Activated T-helper 17 cell treated with anti-CD3 and anti-CD28 coated beads, Interleukin-2, amount 50 U/mL, for 72 hours (primary cell): ENCODE results near the gene STAT5A. TPM values are rescaled to one million over a fixed set of nuclear protein-coding genes. Genes with fewer than 3 reads are reported as not detected.
"Not testable (repeated sequence)": the region's sequence is repeated elsewhere in the genome, so short reads cannot be mapped to it uniquely, and the experiment has no call there.

Experiments
- ATAC-seq: fragments of 150-1000 bp; cut with Tn5 transposase; replicated peaks from 2 replicates; pipeline ENCODE4 v1.10.0; 2021; ENCODE audit warnings: mild to moderate bottlenecking, moderate library complexity
- H3K27ac Mint-ChIP-seq: one replicate; pipeline ENCODE4 v1.8.0; 2022; ENCODE audit warnings: mixed read lengths
- H3K27me3 Mint-ChIP-seq: one replicate; pipeline ENCODE4 v1.8.0; 2022; ENCODE audit warnings: mixed read lengths
- H3K36me3 Mint-ChIP-seq: one replicate; pipeline ENCODE4 v1.8.0; 2022; ENCODE audit warnings: low read depth, mild to moderate bottlenecking, mixed read lengths
- H3K4me1 Mint-ChIP-seq: one replicate; pipeline ENCODE4 v1.8.0; 2022; ENCODE audit warnings: mixed read lengths
- H3K4me3 Mint-ChIP-seq: one replicate; pipeline ENCODE4 v1.8.0; 2022; ENCODE audit warnings: mild to moderate bottlenecking, mixed read lengths
- H3K9me3 Mint-ChIP-seq: one replicate; pipeline ENCODE4 v1.8.0; 2022; ENCODE audit warnings: mixed read lengths
- total RNA-seq, 2 donors: library from RNA; stranded (reverse); gene quantifications; one replicate each; pipeline ENCODE4 v1.2.3, GENCODE V29; 2022

Gene STAT5A
- total RNA-seq, 2 donors from 2014 or later: 133 to 305 TPM

DNA sequence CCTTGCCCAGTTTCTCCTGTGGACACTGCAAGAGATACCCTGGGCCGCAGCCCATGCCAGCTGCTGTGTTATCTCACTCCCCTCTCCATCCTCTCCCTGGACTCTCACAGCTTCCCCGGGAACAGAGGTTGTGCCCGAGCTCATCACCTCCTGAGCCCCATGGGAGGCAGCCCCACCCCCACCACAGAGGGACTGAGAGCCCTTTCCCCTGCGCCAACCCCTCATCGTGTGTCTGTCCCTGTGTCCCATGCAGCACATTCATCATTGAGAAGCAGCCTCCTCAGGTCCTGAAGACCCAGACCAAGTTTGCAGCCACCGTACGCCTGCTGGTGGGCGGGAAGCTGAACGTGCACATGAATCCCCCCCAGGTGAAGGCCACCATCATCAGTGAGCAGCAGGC lies 12.7 kb downstream of the STAT5A start:
- H3K9me3 Mint-ChIP-seq: no peaks in the 10 kb centered on the region
- peak overlapping the region; percentile 28 for H3K27ac Mint-ChIP-seq
- ATAC-seq: no peak
- peaks cover 93% of the 10 kb centered on the region for H3K36me3 Mint-ChIP-seq
- peaks cover 19% of the 10 kb centered on the region for H3K4me1 Mint-ChIP-seq
- no peak overlapping the region for H3K4me3 Mint-ChIP-seq
- H3K27me3 Mint-ChIP-seq: no peaks in the 10 kb centered on the region

DNA sequence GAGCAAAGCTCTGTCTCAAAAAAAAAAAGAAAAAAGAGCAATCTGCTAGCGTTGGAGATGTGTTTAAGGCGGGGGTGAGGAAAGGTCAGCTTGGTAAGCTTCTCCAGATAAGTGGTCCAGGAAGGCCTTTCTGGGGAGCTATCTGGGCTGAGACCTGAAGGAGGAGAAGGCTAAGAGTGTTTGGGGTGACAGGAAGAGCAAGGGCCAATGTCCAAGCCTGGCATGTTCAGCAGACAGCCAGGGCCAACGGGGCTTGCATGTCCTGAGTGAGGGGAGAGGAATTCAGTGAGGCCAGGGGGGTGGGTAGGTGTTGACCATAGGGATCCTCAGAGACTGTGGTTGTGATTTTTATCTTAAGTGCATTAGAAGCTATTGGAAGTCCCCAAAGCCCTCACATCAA lies 15.4 kb downstream of the STAT5A start:
- H3K27ac Mint-ChIP-seq: peak overlapping the region; percentile 76
- H3K27me3 Mint-ChIP-seq: no peaks in the 10 kb centered on the region
- no peaks in the 10 kb centered on the region for H3K9me3 Mint-ChIP-seq
- ATAC-seq: no peak
- H3K4me1 Mint-ChIP-seq: peaks cover 22% of the 10 kb centered on the region
- peaks cover 93% of the 10 kb centered on the region for H3K36me3 Mint-ChIP-seq
- peak overlapping the region; percentile 18 for H3K4me3 Mint-ChIP-seq

DNA sequence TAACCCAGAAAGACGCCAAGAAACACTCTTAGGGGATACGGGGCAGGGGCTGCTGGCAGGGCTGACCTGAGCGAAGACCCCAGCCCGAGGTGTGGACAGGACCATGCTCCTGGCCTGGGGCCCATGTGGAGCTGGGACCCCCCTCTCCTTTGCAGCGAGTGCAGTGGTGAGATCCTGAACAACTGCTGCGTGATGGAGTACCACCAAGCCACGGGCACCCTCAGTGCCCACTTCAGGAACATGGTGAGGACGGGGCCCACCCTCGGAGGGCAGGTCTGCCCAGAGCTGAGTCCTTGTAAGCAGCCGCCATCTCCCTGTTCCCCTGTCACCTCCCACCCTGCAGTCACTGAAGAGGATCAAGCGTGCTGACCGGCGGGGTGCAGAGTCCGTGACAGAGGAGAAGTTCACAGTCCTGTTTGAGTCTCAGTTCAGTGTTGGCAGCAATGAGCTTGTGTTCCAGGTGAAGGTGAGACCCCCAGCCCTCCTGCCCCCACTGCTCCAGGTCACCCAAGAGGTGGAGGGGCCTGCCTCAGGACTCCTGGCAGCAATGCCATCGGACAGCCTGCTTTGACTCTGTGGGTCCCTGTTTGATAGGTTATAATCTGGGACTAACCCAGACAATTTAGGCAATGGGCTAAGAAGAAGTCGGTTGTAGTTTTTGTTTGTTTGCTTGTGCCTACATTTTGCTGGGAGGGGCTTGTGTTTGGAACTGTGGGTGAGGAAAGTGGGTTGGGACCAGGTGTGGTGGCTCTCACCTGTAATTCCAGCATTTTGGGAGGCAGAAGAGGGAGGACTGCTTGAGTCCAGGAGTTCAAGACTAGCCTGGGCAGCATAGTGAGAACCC lies 16.1 kb downstream of the STAT5A start:
- H3K36me3 Mint-ChIP-seq: peaks cover 93% of the 10 kb centered on the region
- H3K27ac Mint-ChIP-seq: peak overlapping the region; percentile 76
- H3K4me1 Mint-ChIP-seq: peaks cover 26% of the 10 kb centered on the region
- peak overlapping the region; percentile 18 for H3K4me3 Mint-ChIP-seq
- no peak for ATAC-seq
- no peaks in the 10 kb centered on the region for H3K9me3 Mint-ChIP-seq
- H3K27me3 Mint-ChIP-seq: no peaks in the 10 kb centered on the region

DNA sequence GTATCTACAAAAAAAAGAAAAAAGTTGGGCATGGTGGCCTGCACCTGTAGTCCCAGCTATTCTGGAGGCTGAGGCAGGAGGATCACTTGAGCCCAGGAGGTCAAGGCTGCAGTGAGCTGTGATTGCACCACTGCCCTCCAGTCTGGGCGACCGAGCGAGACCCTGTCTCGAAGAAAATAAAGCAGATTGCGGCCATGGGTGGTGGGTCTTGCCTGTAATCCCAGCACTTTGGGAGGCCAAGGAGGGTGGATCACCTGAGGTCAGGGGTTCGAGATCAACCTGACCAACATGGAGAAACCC lies 16.7 kb downstream of the STAT5A start:
- peak overlapping the region; percentile 74 for H3K27ac Mint-ChIP-seq
- not testable (repeated sequence) for H3K4me3 Mint-ChIP-seq, H3K9me3 Mint-ChIP-seq, H3K27me3 Mint-ChIP-seq, ATAC-seq
- peaks cover 32% of the 10 kb centered on the region for H3K4me1 Mint-ChIP-seq
- peaks cover 95% of the 10 kb centered on the region for H3K36me3 Mint-ChIP-seq

DNA sequence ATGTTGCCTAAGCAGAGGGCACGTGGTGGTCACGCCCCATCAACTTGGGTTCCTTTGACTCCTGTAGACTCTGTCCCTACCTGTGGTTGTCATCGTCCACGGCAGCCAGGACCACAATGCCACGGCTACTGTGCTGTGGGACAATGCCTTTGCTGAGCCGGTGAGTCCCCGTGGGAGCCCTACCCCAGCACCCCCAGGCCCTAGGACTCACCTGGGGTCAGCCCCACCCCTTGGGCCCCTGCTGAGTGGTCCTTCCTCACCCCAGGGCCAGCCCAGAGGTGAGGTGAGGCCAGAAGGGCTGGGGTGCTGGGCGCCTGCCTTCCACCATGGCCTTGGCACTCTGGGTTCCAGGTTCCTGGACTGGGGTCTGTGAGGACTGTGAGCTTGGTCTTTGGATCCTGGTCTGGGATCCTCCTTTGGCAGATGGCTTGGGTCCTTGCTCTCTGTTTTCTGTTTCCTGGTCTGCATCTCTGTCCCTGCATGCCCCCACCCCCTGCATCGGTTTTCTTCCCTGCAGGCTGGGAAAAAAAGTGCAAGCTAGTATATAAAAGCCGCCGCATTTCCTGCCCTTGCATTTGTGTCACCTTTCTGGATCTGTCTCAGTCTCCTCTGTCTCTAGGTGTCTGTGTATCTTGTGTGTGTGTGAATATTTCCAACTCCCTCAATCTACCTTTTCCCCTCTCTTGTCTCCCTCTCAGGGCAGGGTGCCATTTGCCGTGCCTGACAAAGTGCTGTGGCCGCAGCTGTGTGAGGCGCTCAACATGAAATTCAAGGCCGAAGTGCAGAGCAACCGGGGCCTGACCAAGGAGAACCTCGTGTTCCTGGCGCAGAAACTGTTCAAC lies 17.5 kb downstream of the STAT5A start:
- peaks cover 98% of the 10 kb centered on the region for H3K36me3 Mint-ChIP-seq
- H3K9me3 Mint-ChIP-seq: no peaks in the 10 kb centered on the region
- peak overlapping the region; percentile 89 for H3K27ac Mint-ChIP-seq
- ATAC-seq: no peak
- H3K4me1 Mint-ChIP-seq: peaks cover 39% of the 10 kb centered on the region
- no peaks in the 10 kb centered on the region for H3K27me3 Mint-ChIP-seq
- H3K4me3 Mint-ChIP-seq: no peak overlapping the region

DNA sequence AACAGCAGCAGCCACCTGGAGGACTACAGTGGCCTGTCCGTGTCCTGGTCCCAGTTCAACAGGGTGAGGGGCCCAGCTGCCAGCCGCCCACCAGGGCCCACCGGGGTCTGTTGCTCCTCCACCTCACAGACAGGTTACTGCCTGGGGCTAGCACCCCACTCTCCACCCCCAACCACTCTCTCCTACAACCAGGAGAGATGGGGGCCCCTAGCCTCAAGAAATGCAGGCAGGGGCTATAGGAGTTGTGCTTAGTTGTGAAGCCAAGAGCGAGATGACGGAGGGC lies 18.0 kb downstream of the STAT5A start:
- no peaks in the 10 kb centered on the region for H3K27me3 Mint-ChIP-seq
- H3K4me1 Mint-ChIP-seq: peaks cover 43% of the 10 kb centered on the region
- H3K9me3 Mint-ChIP-seq: no peaks in the 10 kb centered on the region
- H3K4me3 Mint-ChIP-seq: no peak overlapping the region
- ATAC-seq: no peak
- H3K27ac Mint-ChIP-seq: peak overlapping the region; percentile 89
- H3K36me3 Mint-ChIP-seq: peaks cover 98% of the 10 kb centered on the region

DNA sequence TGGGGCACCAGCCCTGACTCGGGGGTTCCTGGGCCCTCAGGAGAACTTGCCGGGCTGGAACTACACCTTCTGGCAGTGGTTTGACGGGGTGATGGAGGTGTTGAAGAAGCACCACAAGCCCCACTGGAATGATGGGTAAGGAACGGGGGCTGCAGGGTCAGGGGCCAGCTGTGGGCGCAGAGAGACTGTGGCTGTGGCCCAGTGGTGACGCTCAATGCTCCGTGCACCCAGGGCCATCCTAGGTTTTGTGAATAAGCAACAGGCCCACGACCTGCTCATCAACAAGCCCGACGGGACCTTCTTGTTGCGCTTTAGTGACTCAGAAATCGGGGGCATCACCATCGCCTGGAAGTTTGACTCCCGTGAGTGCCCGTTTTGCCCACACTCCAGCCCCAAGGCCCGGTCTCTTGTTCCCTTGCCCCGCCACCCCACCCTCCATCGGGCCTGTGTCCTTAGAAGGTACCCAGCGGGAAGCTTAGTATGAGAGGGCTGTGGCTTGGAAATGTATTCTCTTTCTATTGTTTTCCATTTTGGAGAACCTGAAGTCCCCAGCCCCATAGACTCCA lies 19.1 kb downstream of the STAT5A start:
- Mint-ChIP-seq H3K4me1 (peaks cover 47% of the 10 kb centered on the region), H3K27ac (peak overlapping the region; percentile 58), H3K9me3 (no peaks in the 10 kb centered on the region), H3K27me3 (no peaks in the 10 kb centered on the region), H3K36me3 (peaks cover 98% of the 10 kb centered on the region), H3K4me3 (peak overlapping the region; percentile 11)
- no peak for ATAC-seq

DNA sequence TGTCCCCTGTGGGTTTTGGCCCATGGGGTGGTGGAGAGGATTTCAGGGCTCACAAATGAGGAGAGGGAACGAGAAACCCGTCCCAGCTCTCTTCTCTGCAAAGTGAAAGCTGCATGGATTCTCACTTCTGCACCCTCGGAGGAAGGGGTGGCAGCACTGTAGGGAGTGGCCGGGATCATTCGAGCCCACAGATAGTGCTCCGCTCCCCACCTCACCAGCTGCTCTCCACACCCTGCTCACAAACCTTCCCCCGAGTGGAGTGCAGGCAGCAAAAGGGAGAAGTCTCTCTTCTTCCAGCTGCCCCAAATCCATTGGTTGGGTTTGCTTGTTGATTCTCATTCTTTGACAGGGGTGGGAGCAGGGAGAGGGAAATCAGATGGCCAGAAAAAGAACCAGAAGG lies 20.1 kb downstream of the STAT5A start:
- ATAC-seq: no peak
- Mint-ChIP-seq H3K9me3 (no peaks in the 10 kb centered on the region), H3K4me1 (peaks cover 47% of the 10 kb centered on the region), H3K4me3 (peak overlapping the region; percentile 4), H3K27me3 (no peaks in the 10 kb centered on the region), H3K27ac (peak overlapping the region; percentile 86), H3K36me3 (peaks cover 98% of the 10 kb centered on the region)

DNA sequence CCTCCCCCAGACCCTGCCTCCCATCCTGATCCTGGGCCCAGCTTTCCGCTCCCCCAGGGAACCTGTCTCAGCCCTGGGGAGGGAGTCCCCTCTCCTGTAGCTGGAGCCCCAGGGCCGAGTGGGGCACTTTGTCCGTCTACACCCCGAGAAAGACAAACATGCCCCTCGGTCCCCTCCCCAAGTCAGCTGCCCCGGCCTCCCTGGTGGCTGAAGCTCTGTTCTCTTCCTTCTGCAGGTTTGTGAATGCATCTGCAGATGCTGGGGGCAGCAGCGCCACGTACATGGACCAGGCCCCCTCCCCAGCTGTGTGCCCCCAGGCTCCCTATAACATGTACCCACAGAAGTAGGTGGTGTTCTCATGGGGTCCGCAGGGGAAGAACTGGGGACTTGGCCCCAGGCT lies 20.8 kb downstream of the STAT5A start:
- H3K9me3 Mint-ChIP-seq: no peaks in the 10 kb centered on the region
- H3K27ac Mint-ChIP-seq: peak overlapping the region; percentile 86
- peaks cover 98% of the 10 kb centered on the region for H3K36me3 Mint-ChIP-seq
- ATAC-seq: no peak
- H3K4me1 Mint-ChIP-seq: peaks cover 46% of the 10 kb centered on the region
- peak overlapping the region; percentile 4 for H3K4me3 Mint-ChIP-seq
- H3K27me3 Mint-ChIP-seq: no peaks in the 10 kb centered on the region

DNA sequence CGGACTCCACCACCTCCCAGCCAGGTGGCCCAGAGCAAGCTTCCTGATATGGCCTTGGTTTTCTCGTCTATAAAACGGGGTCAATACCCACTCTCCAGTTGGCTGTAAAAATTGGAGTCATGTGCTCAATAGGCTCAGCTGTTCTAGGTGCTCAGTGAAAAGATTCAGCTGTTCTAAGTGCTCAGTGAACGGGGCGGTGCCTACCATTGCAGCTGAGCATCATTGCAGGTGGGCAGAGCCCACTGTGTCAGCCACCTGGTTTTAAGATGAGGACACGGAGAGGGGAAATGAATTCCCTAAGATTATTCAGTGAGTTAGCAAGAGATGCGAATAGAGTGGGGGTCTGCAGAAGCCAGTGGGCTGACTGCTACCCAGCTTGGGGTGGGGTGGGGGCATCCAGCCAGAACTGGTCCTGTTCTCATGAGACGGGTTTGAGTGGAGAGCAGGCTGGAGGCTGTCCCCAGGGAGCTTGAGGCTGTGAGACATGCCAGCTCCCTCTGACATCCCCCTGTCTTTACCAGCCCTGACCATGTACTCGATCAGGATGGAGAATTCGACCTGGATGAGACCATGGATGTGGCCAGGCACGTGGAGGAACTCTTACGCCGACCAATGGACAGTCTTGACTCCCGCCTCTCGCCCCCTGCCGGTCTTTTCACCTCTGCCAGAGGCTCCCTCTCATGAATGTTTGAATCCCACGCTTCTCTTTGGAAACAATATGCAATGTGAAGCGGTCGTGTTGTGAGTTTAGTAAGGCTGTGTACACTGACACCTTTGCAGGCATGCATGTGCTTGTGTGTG lies 21.9 kb downstream of the STAT5A start:
- peaks cover 98% of the 10 kb centered on the region for H3K36me3 Mint-ChIP-seq

DNA sequence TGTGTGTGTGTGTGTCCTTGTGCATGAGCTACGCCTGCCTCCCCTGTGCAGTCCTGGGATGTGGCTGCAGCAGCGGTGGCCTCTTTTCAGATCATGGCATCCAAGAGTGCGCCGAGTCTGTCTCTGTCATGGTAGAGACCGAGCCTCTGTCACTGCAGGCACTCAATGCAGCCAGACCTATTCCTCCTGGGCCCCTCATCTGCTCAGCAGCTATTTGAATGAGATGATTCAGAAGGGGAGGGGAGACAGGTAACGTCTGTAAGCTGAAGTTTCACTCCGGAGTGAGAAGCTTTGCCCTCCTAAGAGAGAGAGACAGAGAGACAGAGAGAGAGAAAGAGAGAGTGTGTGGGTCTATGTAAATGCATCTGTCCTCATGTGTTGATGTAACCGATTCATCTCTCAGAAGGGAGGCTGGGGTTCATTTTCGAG lies 22.5 kb downstream of the STAT5A start:
- peak overlapping the region; percentile 86 for H3K27ac Mint-ChIP-seq
- peak; percentile 38 for ATAC-seq
- peaks cover 100% of the 10 kb centered on the region for H3K36me3 Mint-ChIP-seq
- H3K4me1 Mint-ChIP-seq: peaks cover 48% of the 10 kb centered on the region
- no peaks in the 10 kb centered on the region for H3K27me3 Mint-ChIP-seq
- H3K9me3 Mint-ChIP-seq: no peaks in the 10 kb centered on the region
- peak overlapping the region; percentile 63 for H3K4me3 Mint-ChIP-seq

More for the DNA sequence above, 21.9 kb downstream of the STAT5A start:
- Mint-ChIP-seq H3K9me3 (no peaks in the 10 kb centered on the region), H3K27me3 (no peaks in the 10 kb centered on the region), H3K4me1 (peaks cover 43% of the 10 kb centered on the region), H3K4me3 (peak overlapping the region; percentile 63), H3K27ac (peak overlapping the region; percentile 86)
- no peak for ATAC-seq

DNA sequence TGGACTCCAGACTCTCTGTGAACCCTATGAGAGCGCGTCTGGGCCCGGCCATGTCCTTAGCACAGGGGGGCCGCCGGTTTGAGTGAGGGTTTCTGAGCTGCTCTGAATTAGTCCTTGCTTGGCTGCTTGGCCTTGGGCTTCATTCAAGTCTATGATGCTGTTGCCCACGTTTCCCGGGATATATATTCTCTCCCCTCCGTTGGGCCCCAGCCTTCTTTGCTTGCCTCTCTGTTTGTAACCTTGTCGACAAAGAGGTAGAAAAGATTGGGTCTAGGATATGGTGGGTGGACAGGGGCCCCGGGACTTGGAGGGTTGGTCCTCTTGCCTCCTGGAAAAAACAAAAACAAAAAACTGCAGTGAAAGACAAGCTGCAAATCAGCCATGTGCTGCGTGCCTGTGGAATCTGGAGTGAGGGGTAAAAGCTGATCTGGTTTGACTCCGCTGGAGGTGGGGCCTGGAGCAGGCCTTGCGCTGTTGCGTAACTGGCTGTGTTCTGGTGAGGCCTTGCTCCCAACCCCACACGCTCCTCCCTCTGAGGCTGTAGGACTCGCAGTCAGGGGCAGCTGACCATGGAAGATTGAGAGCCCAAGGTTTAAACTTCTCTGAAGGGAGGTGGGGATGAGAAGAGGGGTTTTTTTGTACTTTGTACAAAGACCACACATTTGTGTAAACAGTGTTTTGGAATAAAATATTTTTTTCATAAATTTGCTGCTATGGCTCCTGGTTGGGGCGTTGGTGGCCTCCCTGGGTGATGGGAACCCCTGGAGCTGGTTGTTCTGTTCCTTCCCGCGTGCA lies 23.1 kb downstream of the STAT5A start:
- peaks cover 45% of the 10 kb centered on the region for H3K4me1 Mint-ChIP-seq
- H3K27me3 Mint-ChIP-seq: no peaks in the 10 kb centered on the region
- peak overlapping the region; percentile 86 for H3K27ac Mint-ChIP-seq
- ATAC-seq: peak; percentile 7
- peak overlapping the region; percentile 63 for H3K4me3 Mint-ChIP-seq
- peaks cover 100% of the 10 kb centered on the region for H3K36me3 Mint-ChIP-seq
- H3K9me3 Mint-ChIP-seq: no peaks in the 10 kb centered on the region

DNA sequence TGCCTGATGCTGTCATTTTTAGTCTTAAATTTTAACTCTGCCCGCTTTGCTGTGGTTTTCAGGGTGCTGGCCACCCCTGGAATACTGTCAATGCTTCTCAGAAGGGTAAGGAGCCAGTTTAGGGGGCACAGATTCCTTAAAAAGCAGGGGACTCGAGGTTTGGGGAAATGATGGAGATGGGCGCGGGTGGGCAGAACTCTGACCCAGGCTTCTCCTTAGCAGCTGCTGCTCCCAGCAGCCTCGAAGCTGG lies 23.7 kb downstream of the STAT5A start:
- no peaks in the 10 kb centered on the region for H3K27me3 Mint-ChIP-seq
- H3K4me3 Mint-ChIP-seq: peak overlapping the region; percentile 63
- H3K36me3 Mint-ChIP-seq: peaks cover 100% of the 10 kb centered on the region

More for the DNA sequence above, 23.7 kb downstream of the STAT5A start:
- no peak for ATAC-seq
- H3K4me1 Mint-ChIP-seq: peaks cover 49% of the 10 kb centered on the region
- H3K9me3 Mint-ChIP-seq: no peaks in the 10 kb centered on the region
- peak overlapping the region; percentile 86 for H3K27ac Mint-ChIP-seq
